HUES6 (cell line): ENCODE data around the gene ERCC6L2.

ENCODE experiments used
- H3K27ac ChIP-seq: 2 replicates; pipeline ENCODE4 v1.7.0; 2013; ENCODE audit warnings: low read depth, mild to moderate bottlenecking, low read length, inconsistent platforms
- H3K27me3 ChIP-seq: 2 replicates; pipeline ENCODE4 v1.6.1; 2013; ENCODE audit warnings: low read length; ENCODE audit not compliant: control insufficient read depth, insufficient read depth
- H3K36me3 ChIP-seq: 2 replicates; pipeline ENCODE4 v1.6.1; 2013; ENCODE audit warnings: low read length; ENCODE audit not compliant: control insufficient read depth, insufficient read depth
- H3K4me1 ChIP-seq: 2 replicates; pipeline ENCODE4 v1.6.1; 2013; ENCODE audit warnings: low read length; ENCODE audit not compliant: control insufficient read depth, insufficient read depth
- H3K4me3 ChIP-seq: 2 replicates; pipeline ENCODE4 v1.5.1; 2013; ENCODE audit warnings: low read depth, low read length
- H3K9ac ChIP-seq: one replicate; pipeline ENCODE4 v1.6.1; 2013; ENCODE audit warnings: mild to moderate bottlenecking, low read length
- H3K9me3 ChIP-seq: 2 replicates; pipeline ENCODE4 v1.6.1; 2013; ENCODE audit warnings: low read depth, low read length; ENCODE audit not compliant: control insufficient read depth, insufficient read depth

The ERCC6L2 gene

GRCh38 chr9:95890594-95890993 lies 15.1 kb downstream of the ERCC6L2 start:
- H3K9me3 ChIP-seq = no peaks in the 10 kb centered on the region
- H3K9ac ChIP-seq = no peak overlapping the region
- no peaks in the 10 kb centered on the region for H3K27me3 ChIP-seq
- H3K4me3 ChIP-seq = no peak overlapping the region
- H3K36me3 ChIP-seq = peaks cover 5% of the 10 kb centered on the region; the same call in 1 of the 2 replicates
- no peaks in the 10 kb centered on the region for H3K4me1 ChIP-seq
- H3K27ac ChIP-seq = no peak overlapping the region

GRCh38 chr9:95891067-95891671 lies 15.7 kb downstream of the ERCC6L2 start:
- no peaks in the 10 kb centered on the region for H3K4me1 ChIP-seq
- H3K9me3 ChIP-seq = no peaks in the 10 kb centered on the region
- H3K27me3 ChIP-seq = no peaks in the 10 kb centered on the region
- H3K4me3 ChIP-seq = no peak overlapping the region
- H3K9ac ChIP-seq = no peak overlapping the region
- peaks cover 4% of the 10 kb centered on the region; the same call in 1 of the 2 replicates for H3K36me3 ChIP-seq
- no peak overlapping the region for H3K27ac ChIP-seq

GRCh38 chr9:95892690-95893089 lies 17.2 kb downstream of the ERCC6L2 start:
- no peaks in the 10 kb centered on the region for H3K9me3 ChIP-seq
- H3K36me3 ChIP-seq = peaks cover 4% of the 10 kb centered on the region; the same call in 1 of the 2 replicates
- no peaks in the 10 kb centered on the region for H3K4me1 ChIP-seq
- H3K4me3 ChIP-seq = no peak overlapping the region
- H3K27ac ChIP-seq = no peak overlapping the region
- H3K9ac ChIP-seq = no peak overlapping the region
- H3K27me3 ChIP-seq = no peaks in the 10 kb centered on the region

- H3K4me3 ChIP-seq = no peak overlapping the region
- no peak overlapping the region for H3K27ac ChIP-seq
- H3K9me3 ChIP-seq = no peaks in the 10 kb centered on the region
- H3K4me1 ChIP-seq = no peaks in the 10 kb centered on the region
- no peaks in the 10 kb centered on the region for H3K27me3 ChIP-seq
- no peak overlapping the region for H3K9ac ChIP-seq
- H3K36me3 ChIP-seq = no peaks in the 10 kb centered on the region; the same call in 1 of the 2 replicates
Observed at GRCh38 chr9:95896580-95896979, 21.1 kb downstream of the ERCC6L2 start.

- no peak overlapping the region for H3K27ac ChIP-seq
- H3K4me1 ChIP-seq = no peaks in the 10 kb centered on the region
- H3K9me3 ChIP-seq = no peaks in the 10 kb centered on the region
- no peaks in the 10 kb centered on the region; the same call in 1 of the 2 replicates for H3K36me3 ChIP-seq
- H3K27me3 ChIP-seq = no peaks in the 10 kb centered on the region
- no peak overlapping the region for H3K4me3 ChIP-seq
- H3K9ac ChIP-seq = no peak overlapping the region
Observed at GRCh38 chr9:95901506-95901905, 26.0 kb downstream of the ERCC6L2 start.

- Histone ChIP-seq H3K36me3 (peaks cover 2% of the 10 kb centered on the region; the same call in 1 of the 2 replicates), H3K4me3 (no peak overlapping the region), H3K27me3 (no peaks in the 10 kb centered on the region)
Observed at GRCh38 chr9:95903398-95903797, 27.9 kb downstream of the ERCC6L2 start.

GRCh38 chr9:95907794-95908193 lies 32.3 kb downstream of the ERCC6L2 start:
- no peaks in the 10 kb centered on the region for H3K9me3 ChIP-seq
- H3K36me3 ChIP-seq = peaks cover 2% of the 10 kb centered on the region; the same call in 1 of the 2 replicates
- H3K4me3 ChIP-seq = no peak overlapping the region
- H3K4me1 ChIP-seq = no peaks in the 10 kb centered on the region; the same call in 1 of the 2 replicates
- H3K27ac ChIP-seq = no peak overlapping the region
- no peak overlapping the region for H3K9ac ChIP-seq
- H3K27me3 ChIP-seq = no peaks in the 10 kb centered on the region

More at GRCh38 chr9:95903398-95903797, 27.9 kb downstream of the ERCC6L2 start:
- H3K4me1 ChIP-seq = no peaks in the 10 kb centered on the region; the same call in 1 of the 2 replicates
- no peak overlapping the region for H3K27ac ChIP-seq
- H3K9ac ChIP-seq = no peak overlapping the region
- H3K9me3 ChIP-seq = no peaks in the 10 kb centered on the region

- peaks cover 2% of the 10 kb centered on the region; the same call in 1 of the 2 replicates for H3K36me3 ChIP-seq
- no peaks in the 10 kb centered on the region for H3K27me3 ChIP-seq
- H3K9ac ChIP-seq = no peak overlapping the region
- H3K4me3 ChIP-seq = no peak overlapping the region
- no peaks in the 10 kb centered on the region for H3K9me3 ChIP-seq
- H3K4me1 ChIP-seq = no peaks in the 10 kb centered on the region; the same call in 1 of the 2 replicates
- H3K27ac ChIP-seq = no peak overlapping the region
Observed at GRCh38 chr9:95910023-95910707, 34.7 kb downstream of the ERCC6L2 start.

GRCh38 chr9:95910770-95911340 lies 35.4 kb downstream of the ERCC6L2 start:
- peaks cover 8% of the 10 kb centered on the region for H3K36me3 ChIP-seq
- H3K27me3 ChIP-seq = no peaks in the 10 kb centered on the region
- H3K27ac ChIP-seq = no peak overlapping the region
- no peaks in the 10 kb centered on the region; the same call in 1 of the 2 replicates for H3K4me1 ChIP-seq
- H3K4me3 ChIP-seq = no peak overlapping the region
- H3K9me3 ChIP-seq = no peaks in the 10 kb centered on the region
- no peak overlapping the region for H3K9ac ChIP-seq

- H3K27ac ChIP-seq = no peak overlapping the region
- no peak overlapping the region for H3K9ac ChIP-seq
- no peaks in the 10 kb centered on the region for H3K9me3 ChIP-seq
- H3K27me3 ChIP-seq = no peaks in the 10 kb centered on the region
- H3K36me3 ChIP-seq = peaks cover 21% of the 10 kb centered on the region
- no peak overlapping the region for H3K4me3 ChIP-seq
- H3K4me1 ChIP-seq = no peaks in the 10 kb centered on the region; the same call in 1 of the 2 replicates
Observed at GRCh38 chr9:95912773-95913172, 37.3 kb downstream of the ERCC6L2 start.

- no peaks in the 10 kb centered on the region for H3K9me3 ChIP-seq
- H3K9ac ChIP-seq = no peak overlapping the region
- no peak overlapping the region for H3K27ac ChIP-seq
- H3K36me3 ChIP-seq = peaks cover 70% of the 10 kb centered on the region
- peaks cover 4% of the 10 kb centered on the region; the same call in 1 of the 2 replicates for H3K4me1 ChIP-seq
- H3K4me3 ChIP-seq = no peak overlapping the region
- no peaks in the 10 kb centered on the region for H3K27me3 ChIP-seq
Observed at GRCh38 chr9:95920017-95920416, 44.5 kb downstream of the ERCC6L2 start.
